Mammary epithelial cell (primary cell): Measurements from ENCODE around the gene ERBB4.

ENCODE experiments used
- CTCF ChIP-seq, 2 donors: IDR thresholded peaks in 1 of 2; conservative IDR thresholded peaks in 1 of 2; 2 replicates each; pipeline ENCODE4 v1.5.1; 2011 to 2012; ENCODE audit warnings: inconsistent platforms in 2 of 2, low read length in 2 of 2, mild to moderate bottlenecking in 2 of 2, control low read depth in 1 of 2, low read depth in 1 of 2; ENCODE audit not compliant: insufficient read depth in 1 of 2; ENCODE audit errors: extremely low read depth in 1 of 2
- EZH2 ChIP-seq: IDR thresholded peaks from 2 replicates; pipeline ENCODE4 v1.6.1; 2012; ENCODE audit warnings: low read length, inconsistent platforms, borderline replicate concordance

GRCh38 chr2:212042562-212042961 lies 496.0 kb downstream of the ERBB4 start:
- TF ChIP-seq CTCF (conservative IDR thresholded peaks at IDR 0.05 in 1 of 2, IDR thresholded peaks at IDR 0.05 in 1 of 2; ENCODE audit: extremely low read depth in 1 of 2, insufficient read depth in 1 of 2, low read depth in 1 of 2, low read length in 2 of 2) (no peak), EZH2 (no peak)
